Activated naive CD4-positive, alpha-beta T cell treated with Interleukin-2 at 50 U/mL for 16 hours (primary cell): ENCODE results near the gene ICAM3.
"Not testable (repeated sequence)": the region's sequence is repeated elsewhere in the genome, so short reads cannot be mapped to it uniquely, and the experiment has no call there.

Source experiments
- DNase-seq: peaks from one replicate; pipeline ENCODE4 v3.0.0-alpha.2; 2020

ICAM3 gene

DNA sequence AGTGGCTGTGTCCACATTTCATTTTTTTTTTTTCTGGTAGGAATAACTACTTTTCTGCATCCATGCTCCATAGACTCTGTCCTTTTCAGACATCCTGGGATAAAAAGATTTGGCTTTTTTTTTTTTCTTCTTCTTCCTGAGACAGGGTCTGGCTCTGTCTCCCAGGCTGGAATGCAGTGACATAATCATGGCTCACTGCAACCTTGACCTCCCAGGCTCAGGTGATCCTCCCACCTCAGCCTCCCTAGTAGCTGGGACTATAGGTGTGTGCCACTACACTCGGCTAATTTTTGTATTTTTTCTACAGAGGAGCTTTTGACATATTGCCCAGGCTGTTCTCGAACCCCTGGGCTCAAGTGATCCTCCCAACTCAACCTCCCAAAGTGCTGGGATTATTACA lies 4.1 kb upstream of the ICAM3 start:
- no peak for DNase-seq

DNA sequence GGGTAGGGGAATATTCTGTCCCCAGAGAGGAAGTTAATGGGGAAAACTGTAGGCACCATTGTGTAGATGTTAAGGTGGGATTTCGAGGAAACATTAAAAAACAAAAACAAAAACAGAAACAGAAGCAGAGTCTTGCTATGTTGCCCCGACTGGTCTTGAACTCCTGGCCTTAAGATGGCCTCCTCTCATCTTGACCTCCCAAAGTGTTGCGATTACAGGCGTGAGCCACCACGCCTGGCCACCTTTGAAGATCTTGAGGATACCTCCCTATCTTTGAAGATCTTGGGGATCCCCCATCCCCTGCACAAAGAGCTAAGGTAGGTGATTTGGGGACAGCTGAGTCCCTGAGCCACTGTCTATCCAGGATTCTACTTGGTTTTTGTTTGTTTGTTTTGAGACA lies 553 bp upstream of the ICAM3 start:
- DNase-seq = no peak

DNA sequence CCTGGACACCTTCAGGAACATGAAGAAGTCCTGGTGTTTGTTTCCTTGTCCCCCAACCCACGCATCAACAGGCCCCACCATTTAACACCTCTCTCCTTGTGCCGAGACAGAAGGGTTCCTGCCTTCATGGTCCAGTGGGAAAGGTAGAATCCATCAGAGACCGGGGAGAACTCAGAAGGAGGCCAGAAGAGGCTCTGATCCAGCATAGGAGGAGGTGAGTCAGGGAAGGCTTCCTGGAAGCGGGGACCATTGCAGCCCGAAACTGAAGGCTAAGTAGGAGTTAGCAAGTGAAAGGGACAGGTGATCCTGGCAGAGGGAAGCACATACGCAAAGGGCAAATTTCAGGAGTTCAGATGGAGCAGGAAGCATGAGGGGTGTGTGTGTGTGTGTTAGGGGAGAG lies 484 bp downstream of the ICAM3 start:
- no peak for DNase-seq

DNA sequence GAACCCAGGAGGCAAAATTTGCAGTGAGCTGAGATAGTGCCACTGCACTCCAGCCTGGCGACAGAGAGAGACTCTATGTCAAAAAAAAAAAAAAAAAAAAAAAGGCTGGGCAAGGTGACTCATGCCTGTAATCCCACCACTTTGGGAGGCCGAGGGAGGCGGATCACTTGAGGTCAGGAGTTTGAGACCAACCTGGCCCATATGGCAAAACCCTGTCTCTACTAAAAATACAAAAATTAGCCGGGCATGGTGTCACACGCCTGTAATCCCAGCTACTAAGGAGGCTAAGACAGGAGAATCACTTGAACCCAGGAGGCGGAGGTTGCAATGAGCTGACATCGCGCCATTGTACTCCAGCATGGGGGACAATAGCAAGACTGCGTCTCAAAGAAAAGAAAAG lies 2.7 kb downstream of the ICAM3 start:
- DNase-seq = not testable (repeated sequence)

DNA sequence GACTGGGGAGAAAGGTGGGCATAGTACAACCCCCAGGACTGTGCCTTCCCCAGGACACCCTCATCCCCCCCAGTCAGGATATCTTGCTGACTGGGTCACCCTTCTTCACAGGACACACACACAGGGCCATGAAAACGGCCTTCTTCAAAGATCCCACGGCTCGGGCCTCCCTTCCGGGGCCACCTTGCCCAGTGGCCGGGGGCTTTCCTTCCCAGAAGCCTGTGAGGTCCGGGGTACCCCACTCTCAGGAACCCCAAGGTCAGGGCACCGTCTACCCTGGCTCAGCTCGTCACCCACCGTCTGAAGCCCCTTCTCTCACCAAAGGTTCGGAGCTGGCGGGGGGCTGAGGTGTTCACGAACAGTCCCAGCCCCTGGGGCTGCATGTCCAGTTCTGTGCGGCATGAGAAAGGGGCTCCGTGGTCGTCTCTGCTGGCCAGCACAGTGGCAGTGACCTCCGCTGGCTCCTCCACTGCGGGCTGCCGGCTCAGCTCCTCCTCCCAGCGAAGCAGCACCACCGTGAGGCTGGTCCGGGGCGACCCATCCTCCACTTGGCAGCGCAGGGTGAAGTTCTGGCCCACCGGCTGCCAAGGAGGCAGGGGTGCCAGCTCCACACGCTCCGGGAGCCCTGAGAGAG lies 4.0 kb downstream of the ICAM3 start:
- no peak for DNase-seq

DNA sequence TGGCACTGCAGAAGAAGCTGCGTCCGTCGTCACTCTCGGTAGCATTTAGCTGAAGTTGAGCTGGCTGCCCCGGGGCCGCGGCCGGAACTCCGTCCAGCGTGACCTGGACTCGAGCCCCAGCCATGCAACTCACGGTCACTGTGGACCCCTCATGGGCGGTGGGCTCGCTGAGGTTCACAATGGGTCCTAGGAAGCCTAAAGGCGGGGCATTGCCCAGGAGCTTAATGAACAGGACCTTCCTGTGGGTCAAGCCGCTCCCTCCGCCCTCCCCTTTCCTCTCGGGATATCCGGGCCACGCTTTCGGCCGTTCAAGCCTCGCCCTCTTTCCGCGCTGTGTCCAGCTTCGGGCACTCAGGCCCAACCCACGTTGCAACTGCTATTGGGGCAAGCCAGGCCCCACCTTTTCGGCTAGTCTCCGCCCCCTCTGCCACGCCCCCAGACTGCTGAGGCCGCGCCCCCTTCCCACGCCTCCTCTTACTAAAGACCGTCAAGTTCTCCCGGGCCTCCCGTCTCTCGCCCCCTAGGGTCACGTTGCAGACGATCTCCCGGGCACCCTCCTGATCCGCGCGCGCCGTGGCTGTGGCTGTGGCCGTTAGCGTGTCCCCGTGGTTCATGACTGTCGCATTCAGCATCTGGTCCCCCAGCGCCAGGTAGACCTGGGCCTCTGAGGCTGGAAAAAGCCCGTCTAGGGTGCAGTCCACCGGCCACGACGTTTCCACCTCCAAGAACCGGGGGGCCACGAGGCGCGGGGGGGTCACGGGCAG lies 4.7 kb downstream of the ICAM3 start:
- peak; percentile 30 for DNase-seq

DNA sequence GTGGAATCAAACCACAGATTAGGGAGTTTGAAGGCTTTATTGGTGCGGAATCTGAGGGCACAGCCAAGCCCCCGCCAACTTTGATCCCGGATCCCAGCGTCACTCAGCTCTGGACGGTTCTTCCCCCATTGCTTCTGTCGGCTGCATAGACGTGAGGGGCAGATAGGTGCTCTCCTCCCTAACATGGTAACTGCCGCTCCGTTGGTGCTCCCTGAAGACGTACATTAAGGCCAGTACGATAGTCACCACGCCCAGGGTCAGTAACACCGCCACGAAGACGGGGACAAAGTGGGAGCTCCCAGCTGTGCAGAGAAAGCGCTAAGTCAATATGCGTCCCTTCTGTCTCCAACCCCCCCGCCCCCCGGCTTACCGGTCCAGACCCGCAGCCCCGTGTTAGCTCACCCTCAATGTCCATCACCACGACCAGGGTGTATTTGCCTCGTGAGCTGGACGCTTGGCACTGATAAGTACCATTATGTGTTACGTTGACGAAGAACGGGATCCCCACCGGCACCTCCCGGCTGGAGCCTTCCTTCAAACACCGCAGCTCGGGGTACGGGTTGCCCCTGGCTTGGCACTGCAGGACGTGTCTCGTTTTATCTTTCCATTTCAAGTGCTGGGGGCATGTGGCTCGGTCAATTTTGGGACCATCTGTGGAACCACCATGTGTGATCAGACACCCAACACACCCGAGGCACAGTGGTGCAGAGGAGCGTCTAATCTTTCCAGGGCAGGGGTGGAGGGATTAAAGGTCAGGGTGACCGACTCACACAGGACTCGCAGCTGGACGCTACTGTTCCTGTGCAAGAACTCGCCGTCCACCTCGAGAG lies 5.5 kb downstream of the ICAM3 start:
- no peak for DNase-seq

DNA sequence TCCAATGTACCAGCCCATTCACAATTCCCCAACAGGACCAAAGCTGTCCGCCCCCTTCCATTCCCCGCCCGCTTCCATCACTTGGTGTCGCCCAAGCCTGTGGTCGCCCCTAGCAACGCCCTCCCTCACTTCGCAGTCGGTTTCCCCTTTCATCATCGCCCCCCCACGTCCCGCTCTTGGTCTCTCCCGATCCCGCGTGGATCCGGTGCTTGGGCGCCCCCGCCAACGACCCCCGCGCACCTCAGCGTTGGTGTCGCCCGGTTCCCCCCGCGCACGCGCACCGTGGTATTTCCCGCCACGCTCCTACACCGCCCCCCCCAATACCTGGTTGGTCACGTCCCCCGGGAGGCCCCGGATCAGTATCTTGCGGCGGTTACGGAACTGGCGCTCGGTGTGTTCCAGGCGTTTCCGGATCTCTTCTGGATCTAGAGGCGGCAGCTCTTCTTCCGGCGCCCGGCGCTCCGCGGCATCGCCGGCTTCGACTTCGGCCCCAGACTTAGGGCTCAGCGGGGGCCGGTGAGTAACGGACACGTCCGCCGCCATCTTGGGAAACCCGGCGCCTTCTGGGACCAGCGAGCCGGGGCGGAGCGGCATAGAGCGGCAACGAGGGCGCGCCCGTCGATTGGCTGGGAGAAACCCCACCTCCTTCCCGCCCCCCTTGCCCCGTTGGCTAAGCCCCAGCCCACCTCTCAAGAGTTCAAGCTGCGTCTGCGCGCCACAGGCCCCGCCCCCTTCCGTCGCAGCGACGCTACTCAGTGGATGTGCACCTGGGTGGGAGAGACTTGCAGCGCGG lies 6.3 kb downstream of the ICAM3 start, which contains the start of gene RAVER1:
TSS of gene RAVER1 (minus strand) at position 565 of the 793 bp plus-strand sequence. CDS start at position 543, 22 bp downstream.
- DNase-seq = peak; percentile 99

DNA sequence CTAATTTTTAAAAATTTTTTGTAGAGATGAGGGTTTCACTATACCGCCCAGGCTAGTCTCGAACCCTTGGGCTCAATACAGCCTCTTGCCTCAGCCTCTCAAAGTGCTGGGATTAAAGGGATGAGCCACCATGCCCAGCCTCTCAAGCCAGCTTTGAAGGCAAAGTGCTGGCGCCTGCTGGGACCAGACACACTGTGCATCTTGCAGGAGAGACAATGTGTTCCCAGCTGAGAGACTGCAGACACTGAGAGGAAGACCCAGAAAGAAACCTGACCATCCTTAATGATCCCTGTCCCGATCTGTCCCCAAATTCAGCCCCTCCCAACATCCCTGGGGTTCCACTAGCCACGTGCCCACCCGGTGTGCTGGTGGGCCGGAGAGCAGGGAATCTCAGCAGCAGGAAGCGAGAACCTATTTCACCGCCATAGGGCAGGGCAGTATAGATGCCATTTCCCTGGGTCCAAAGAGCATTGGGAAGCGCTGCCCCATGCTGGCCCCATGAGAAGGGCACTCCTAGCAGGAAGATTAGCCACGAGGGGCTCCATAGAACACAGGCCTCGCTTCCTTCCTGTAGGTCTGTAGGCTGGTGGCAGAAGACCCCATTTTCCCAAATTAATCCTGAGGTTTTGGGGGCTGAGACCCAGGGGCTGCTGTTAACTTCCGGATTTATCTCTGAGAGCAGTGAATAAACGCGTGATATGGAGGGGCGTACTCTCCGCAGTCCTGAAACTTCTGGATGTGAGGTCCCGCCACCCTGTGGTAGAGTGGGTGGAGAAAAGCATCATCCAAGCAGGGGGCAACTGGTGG lies 7.1 kb downstream of the ICAM3 start:
- DNase-seq = no peak

DNA sequence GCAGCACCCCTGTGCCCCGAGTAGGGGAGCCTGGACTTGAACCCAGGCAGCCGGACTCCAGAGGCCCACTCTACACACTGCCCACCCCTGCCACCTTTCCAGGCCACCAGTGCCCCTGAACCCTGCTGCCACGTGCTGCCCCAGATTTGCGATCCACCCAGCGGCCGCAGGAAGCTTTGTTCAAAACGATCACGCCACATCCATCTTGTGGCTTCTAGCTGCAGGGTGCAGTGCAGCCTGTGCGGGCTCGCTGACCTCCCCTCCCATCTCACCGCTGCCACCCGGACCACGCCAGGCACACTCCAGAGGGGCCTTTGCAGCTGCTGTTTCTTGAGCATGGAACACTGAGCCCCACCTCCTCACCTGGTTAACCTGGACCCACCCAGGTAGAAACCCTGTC lies 9.9 kb downstream of the ICAM3 start:
- no peak for DNase-seq

DNA sequence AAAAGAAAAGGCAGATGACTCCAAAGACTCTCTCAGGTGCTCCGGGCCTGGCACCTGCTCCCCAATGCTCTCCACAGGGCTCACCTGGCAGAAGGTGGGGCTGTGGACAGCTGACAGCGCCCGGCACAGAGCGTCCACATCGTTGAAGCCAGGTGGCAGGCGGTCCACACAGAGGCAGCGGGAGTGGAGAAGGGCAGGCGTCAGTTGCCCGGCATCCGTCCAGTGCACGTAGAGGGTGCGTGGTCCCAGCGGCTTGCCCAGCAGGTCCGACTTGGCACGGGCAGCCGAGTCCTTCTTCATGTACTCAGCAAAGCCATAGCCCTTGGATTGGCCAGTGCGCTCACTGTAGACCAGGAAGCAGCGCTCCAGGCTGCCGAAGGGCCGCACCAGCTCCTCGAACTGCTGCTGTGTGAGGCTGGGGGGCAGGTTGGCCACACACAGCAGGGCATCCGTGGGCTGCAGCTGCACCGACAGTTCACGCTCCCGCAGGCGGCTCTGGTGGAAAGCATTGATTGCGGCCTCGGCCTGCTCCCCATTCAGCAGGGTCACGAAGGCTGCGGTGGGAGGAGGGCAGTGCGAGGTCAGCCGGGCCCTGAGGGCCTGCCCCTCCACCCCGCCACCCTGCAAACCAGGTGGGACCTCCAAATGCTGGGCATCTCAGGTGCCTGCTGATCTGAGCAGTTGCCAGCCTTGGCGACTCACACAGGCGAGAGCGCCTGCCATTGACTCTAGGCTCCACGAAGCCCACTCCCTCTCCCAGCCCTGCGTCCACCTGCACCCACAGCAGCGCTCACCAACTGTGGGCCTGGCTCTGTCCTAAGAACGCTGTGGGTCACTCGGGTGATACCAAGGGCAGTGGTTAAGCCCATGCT lies 10.6 kb downstream of the ICAM3 start:
- no peak for DNase-seq

DNA sequence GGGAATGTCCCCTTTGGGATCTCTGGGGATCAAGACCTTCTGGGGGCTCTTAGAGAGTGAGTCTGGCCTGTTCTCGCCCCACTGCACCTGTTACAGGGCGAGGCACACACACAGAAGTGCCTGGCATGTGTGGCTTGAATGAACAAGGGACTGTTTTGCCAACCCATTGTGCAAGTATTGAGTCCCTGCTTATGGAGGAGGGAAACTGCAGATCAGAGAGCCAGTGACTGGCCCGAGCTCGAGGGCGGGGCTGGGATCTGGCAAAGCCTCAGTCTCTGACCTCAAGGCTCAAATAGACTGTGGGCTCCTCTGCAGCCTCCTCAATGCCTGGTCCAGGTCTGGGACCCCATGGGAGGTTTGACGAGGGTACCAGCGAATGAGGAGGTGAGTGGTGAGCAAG lies 11.6 kb downstream of the ICAM3 start:
- DNase-seq = no peak

DNA sequence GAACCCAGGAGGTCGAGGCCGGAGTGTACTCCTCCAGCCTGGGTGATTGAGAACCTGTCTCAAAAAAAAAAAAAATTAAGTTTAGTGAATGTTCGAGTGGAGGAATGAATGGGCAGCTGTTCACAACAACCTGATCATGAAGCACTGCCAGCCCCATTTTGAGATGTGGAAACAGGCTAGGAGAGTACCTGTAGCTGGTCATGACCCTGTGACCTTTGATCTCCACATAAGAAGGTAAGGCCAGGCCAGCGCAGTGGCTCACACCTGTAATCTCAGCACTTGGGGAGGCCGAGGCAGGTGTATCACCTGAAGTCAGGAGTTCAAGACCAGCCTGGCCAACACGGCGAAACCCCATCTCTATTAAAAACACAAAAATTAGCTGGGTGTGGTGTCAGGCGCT lies 13.7 kb downstream of the ICAM3 start:
- no peak for DNase-seq

DNA sequence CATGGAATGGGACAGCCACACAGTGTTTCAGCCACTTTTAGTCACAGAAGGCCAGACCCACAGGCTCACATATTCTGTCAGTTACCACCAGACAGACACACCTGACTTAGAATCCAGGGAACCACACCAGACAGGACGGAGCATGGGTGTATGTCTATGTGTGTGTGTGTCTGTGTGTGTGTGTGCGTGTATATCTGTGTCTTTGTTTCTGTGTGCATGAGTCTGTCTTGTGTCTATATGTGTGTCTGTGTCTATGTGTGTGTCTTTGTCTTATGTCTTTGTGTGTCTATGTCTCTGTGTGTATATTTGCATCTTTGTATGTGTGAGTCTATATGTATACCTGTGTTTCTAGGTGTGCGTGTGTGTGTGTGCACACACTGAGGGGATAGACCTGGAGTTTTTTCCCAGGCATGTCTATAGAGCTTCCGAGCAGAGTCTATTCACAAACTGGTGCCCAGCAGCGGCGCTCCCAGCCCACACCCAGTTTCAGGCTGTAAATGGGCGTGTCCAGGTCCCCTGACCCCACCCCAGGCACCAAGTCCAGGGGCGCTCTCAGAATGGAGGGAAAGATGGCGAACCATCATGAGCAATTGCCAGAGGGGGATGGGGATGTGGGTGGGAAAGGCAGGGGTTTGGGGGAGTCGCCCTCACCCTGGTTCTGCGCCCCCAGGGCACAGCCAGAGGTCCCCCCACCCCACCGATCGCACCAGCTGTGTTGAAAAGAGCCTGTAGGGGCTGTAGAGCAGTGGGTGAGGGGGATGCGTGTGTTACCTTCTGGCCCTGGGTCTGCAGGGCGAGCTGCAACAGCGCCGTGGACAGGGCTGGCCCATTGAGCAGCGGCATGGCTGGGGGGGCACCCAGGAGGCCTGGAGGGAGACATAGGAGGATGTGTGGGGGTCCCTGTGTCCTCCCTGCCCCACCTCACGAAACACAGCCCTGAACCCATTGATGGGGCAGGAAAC lies 17.3 kb downstream of the ICAM3 start:
- DNase-seq = no peak

DNA sequence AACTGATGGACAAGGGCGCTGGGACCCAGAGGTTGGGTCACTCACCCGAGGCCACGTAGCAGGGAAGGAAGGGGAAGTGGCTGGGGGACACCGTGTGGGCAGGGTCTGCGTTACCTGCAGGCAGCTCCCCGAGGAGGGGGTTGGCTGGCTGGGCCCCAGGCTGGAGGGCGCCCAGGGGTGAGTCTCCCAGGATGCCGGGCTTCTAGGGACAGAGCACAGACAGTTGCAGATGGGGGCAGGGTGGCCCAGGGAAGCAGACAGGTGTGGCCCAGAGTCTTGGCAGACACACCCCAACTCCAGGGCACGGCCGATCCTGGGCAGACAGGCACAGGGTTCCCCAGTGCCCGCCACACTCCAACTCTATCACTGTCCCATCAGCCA lies 18.0 kb downstream of the ICAM3 start:
- DNase-seq = no peak

DNA sequence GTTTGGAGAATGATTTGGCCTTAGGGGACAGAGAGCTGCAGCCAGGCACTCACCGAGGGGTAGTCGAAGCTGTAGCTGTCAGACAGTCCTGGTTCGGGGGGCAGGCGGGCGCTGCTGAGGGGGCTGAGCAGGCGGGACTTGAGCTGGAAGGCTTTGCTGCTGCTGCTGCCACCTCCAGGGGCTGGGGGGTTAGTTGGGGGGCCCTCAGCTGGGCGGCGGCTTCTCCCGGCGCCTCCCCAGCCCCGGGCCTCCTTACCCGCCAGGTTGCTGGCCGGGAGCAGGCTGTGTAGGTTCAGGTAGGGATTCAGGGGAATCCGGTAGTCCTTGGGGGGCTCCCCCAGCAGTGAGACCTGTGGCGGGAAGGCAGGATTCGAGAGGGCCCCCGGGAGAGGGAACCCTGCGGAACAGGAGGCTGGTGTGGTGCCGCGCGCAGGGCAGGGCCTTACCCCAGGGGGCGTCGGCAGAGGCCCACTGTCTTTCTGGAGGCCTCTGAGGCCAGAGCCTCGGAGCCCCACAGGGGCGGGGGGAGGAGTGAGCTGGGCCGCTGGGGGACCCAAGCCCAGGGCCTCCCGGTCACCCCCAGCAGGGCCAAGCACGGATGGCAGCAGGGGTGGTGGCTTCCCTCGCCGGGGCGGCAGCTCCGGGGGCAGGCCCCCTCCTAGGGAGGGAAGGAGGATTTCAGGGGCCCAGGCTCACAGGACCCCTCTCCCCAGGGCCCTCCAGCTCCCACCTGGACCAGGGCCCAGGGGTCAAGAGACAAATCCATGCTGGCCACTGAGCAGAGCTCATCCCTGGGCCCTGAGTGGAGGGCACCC lies 18.6 kb downstream of the ICAM3 start:
- no peak for DNase-seq

DNA sequence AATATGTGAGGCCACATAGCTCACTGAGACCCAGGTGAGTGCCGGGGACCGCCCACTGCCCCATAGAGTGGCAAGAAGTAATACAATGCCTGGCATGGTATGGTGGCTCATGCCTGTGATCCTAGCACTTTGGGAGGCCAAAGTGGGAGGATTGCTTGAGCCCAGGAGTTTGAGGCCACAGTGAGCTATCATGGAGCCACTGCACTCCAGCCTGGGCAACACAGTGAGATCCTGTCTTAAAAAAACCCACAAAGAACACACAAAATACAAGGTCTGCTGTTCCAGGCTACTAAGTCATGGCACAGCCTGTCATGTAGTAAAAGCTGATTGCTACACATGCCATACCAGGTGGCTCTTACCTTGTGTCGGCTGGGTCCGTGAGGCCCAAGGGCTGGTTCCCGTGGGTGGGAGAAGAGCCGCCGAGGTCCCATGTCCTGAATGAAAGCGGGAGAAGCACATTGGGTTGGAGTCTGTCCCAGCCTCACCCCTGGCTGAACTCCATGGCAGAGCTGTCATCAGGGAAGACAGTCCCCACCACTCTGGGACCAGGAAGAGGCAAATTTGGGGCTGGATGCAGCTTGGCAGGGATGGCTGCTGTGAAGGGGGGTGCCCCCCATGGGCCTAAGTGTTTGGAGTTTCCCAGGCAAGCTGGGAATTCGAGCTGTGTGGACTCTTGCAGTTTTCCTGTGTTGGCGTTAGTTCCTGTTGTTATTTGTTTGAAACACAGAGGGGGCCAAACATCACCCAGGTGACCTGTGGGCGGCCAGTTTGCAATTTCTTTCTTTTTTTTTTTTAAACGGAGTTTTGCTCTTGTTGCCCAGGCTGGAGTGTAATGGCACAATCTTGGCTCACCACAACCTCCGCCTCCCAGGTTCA lies 20.4 kb downstream of the ICAM3 start:
- no peak for DNase-seq
